HG02610 (cell line): ENCODE measurements around the gene DAG1.

ENCODE experiments used
- ATAC-seq: cut with Tn5 transposase; IDR thresholded peaks from one replicate; pipeline ENCODE4 v1.9.1; 2021; ENCODE audit warnings: mild to moderate bottlenecking, moderate library complexity; ENCODE audit not compliant: unreplicated experiment

The DAG1 gene

GRCh38 chr3:49539659-49540560 is 69.8 kb downstream of the DAG1 start:
- peak; percentile 86 for ATAC-seq

DNA sequence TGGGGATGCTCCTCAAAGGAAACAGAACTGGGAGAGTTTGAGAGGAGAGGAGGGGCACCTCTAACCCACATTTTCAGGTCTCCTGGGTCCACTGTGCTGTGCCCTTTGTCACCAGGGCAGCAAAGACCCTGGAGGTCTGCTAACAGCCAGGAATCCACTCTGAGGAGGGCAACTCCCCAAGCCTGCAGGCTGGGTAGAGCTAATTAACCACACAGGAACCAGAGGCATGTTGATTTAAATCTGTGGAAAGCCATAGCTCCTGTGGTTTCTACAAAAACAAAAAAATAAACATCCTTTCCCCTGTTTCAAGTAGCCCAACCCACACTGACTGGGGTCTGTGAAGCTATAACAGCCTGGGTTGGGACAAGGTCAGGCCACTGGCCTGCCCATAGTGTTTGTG is 82.0 kb downstream of the DAG1 start:
- no peak for ATAC-seq

DNA sequence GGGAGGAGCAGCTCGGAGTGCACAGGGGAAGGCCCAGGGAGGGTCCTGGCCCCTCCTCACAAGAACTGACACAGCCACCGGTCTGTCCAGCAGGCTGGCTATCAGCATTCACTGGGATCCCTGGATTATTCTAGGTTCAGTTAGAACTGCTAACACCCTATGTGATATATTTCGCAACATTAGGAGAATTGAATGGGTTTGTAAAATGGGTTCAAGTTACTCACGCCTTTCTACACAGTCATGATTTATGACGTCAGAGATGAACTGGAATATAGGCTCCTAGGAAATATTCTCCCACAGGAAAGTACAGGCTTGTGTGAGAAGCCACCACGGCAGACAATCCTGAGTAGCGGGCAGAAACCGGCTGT is 83.2 kb downstream of the DAG1 start:
- no peak for ATAC-seq

DNA sequence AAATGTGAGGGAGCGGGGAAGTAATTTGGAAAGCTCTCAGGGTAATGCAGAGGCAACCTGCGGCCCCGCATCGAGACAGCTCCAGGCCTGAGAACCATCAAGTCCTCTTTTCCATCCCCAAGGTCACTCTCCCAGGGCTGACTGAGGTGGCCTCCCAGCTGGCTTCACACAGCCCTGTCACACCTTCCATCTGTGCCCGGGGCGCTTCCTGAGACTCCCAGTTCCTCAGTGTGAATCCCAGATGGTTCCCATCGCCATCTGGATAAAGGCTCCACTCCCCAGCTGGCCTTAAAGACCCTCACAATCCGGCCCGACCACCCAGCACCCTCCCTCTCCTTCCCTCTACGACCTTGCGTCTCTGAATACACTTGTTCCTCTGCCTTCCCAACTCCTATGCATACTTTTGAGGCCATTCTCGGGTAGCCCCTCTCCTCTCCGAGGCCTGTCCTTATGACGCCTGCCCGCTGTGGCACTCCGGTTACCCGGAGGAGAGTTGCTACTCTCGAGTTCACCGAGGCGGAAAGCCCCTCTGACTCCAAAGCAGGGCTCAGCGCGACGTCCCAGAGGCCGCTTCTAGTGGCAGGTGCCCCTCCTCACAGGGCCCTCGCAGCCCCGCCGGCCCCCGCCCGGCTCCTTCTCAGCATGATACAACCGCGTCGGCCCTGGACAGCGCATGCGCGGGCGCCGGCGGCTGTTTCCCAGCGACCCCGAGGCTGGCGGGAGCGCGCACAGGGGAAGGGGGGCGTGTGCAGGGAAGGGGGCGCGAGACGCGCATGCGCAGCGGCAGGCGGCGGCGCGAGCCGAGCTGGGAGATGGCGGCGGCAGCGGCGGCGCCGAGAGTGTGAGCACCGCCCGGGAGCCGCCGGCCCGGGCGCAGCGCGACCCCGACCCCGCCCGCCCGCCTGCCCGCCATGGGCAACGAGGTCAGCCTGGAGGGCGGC is 83.9 kb downstream of the DAG1 start, which contains the start of gene BSN:
Gene BSN, plus strand, starts transcription at position 786 of the 941 bp plus-strand sequence. Its CDS starts 126 bp downstream, at position 912.
- peak; percentile 67 for ATAC-seq

DNA sequence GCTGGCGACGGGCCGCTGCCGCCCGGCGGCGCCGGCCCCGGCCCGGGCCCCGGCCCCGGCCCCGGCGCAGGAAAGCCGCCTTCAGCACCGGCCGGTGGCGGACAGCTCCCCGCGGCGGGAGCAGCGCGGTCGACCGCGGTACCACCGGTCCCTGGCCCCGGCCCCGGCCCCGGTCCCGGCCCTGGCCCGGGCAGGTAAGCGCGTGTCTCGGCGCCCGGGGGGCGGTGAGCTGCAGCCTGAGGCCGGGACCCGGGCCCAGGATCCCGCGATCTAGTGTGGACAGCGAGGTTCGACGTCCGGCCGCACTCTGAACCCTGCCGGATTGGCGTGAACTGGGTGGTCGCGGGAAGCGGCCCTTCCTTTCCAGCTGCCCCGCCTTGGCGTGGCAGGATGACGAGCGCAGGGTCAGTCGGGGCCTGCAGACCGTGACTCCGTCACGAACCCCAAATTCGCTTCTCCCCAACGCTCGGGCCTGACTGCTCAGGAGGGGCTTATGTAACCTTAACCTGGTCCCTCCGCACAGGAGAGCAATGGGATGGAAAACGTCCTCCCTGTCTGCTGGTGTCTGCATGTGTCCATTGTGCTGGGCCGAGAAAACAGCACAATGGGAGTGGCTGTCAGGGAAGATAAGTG is 84.7 kb downstream of the DAG1 start:
- peak; percentile 46 for ATAC-seq

- no peak for ATAC-seq
These were observed 86.6 kb downstream of the DAG1 start for GRCh38 chr3:49556500-49557275.

DNA sequence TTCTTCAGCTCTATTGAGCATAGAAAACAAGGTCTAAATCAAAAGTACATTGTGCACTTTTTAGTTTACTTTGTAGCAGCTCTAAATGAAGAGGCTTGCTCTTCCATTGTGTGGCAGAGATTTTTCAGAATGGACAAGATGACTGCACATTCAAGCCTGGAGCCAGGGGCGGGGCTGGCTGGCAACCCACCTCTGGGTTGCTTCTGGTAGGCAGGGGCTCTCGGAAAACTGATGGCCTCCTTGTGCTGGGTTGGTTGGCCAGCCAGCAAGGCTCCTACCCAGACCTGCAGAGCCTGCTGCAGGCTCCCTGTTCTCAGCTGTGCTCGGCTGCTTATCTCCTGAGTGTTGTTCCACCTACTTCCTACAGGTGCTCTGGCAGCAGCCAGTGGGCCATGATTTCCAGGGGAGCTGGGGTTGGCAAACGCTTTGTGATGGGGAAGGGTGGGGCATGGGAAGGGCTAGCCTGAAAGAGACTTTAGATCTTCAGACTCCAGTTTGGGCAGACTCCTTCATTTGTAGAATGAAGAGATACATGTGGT is 93.0 kb downstream of the DAG1 start:
- ATAC-seq = no peak

DNA sequence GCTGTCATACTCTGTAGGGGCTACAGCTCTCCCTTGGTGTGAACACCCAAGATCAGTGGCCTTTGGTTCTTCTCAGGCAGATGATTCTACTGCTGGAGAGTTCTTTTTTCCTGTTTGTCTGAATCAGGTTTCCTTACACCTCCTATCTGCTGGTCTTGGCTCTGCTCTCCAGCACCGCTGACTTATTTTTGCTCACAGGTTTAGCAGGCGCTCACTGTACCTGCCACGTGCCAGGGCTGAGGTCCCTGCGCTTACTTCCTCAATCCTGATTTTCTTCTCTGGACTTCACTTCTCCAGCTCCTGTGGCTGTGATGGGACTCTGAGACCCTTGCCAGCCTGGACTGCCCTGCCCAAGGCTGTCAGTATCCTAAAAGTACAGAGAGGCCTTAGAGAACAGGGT is 93.7 kb downstream of the DAG1 start:
- no peak for ATAC-seq

DNA sequence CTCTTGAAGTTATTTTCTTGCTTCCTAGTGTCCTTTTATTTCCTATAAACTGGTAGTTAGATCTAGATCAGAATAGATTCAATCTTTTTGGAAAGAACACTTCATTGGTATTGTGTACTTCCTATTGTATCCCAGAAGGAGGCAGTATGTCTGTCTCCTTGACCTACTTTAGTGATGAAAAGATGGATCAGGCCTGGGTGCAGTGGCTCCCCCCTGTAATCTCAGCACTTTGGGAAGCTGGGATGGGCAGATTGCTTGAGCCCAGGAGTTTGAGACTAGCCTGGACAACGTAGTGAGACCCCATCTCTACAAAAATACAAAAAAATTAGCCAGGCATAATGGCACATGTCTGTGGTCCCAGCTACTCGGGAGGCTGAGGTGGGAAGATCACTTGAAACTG is 96.2 kb downstream of the DAG1 start:
- ATAC-seq = no peak

- ATAC-seq = no peak
These were observed 97.3 kb downstream of the DAG1 start for GRCh38 chr3:49567406-49567805.

DNA sequence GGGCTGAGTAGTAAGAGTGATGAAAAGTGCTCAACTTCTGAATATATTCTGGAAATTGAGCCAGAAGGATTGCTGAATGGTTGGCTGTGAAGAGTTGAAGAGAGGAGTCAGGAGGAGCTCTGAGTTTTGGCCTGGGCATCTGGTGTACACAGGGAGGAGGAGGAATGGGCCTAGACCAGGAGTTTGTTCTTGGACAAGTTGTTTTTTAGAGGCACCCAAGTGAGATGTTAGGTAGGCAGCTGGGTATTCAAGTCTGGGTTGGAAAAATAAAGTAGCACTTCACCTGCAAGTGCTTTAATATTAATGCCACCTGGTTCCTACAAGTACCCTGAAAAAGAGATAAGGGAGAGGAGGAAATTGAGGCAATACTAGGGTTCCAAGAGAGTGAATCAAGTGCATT is 98.9 kb downstream of the DAG1 start:
- ATAC-seq = no peak

DNA sequence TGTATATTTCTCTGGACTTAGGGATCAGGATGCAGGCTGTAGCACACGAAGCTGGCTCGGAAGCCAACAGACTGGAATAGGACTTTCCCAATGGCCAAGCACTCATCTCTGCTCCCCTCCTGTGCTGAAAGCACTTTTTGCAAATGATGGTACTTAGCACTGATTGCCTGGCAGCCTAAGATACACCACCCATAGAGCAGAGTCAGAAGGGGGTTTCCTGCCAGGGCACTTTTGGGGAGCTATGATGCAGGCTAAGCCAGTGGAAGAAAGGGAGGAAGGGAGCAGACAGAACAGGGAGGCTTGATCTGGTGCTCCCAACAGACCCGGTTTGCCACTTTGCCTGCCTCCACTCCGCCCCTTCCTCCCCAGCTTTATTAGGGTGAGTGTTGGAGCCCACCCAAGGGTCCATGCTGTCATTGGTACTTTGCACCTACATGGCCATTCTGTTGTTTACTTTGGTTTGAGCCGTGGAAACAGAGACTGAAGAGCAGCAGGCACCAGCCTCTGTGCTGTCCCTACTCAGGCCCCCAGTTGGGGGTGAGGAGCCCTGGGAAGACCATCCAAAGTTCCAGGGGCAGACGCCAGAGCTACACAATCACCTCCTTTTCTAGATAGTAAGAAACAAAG is 100.1 kb downstream of the DAG1 start:
- no peak for ATAC-seq

- ATAC-seq = no peak
These were observed 112.1 kb downstream of the DAG1 start for GRCh38 chr3:49582177-49582576.
